Neuronal stem cell (in vitro differentiated cells): ENCODE results near the gene LPCAT1.

Experiments
- DNase-seq: peaks from one replicate; pipeline ENCODE4 v3.0.0-alpha.2; 2013; ENCODE audit warnings: low spot score
- H2AFZ ChIP-seq: one replicate; pipeline ENCODE4 v1.6.1; 2013; ENCODE audit warnings: mild to moderate bottlenecking, low read length, inconsistent platforms
- H2AK5ac ChIP-seq: 2 replicates; pipeline ENCODE4 v1.6.1; 2013; ENCODE audit warnings: low read depth, mild to moderate bottlenecking, inconsistent platforms, low read length, moderate library complexity, mixed read lengths
- H2BK120ac ChIP-seq: 2 replicates; pipeline ENCODE4 v1.6.1; 2013; ENCODE audit warnings: low read depth, mild to moderate bottlenecking, inconsistent platforms, low read length, moderate library complexity, mixed read lengths
- H2BK12ac ChIP-seq: one replicate; pipeline ENCODE4 v1.6.1; 2013; ENCODE audit warnings: low read length, inconsistent platforms
- H2BK15ac ChIP-seq: 2 replicates; pipeline ENCODE4 v1.6.1; 2013; ENCODE audit warnings: mild to moderate bottlenecking, low read length, inconsistent platforms, mixed read lengths
- H2BK5ac ChIP-seq: one replicate; pipeline ENCODE4 v1.6.1; 2013; ENCODE audit warnings: inconsistent platforms, mild to moderate bottlenecking, low read length, moderate library complexity
- H3K14ac ChIP-seq: one replicate; pipeline ENCODE4 v1.6.1; 2013; ENCODE audit warnings: low read length, inconsistent platforms
- H3K18ac ChIP-seq: 2 replicates; pipeline ENCODE4 v1.6.1; 2013; ENCODE audit warnings: low read length, inconsistent platforms
- H3K23ac ChIP-seq: 2 replicates; pipeline ENCODE4 v1.6.1; 2013; ENCODE audit warnings: low read depth, mild to moderate bottlenecking, mixed read lengths, low read length, inconsistent platforms; ENCODE audit not compliant: poor library complexity
- H3K27ac ChIP-seq: replicated peaks from 3 replicates; pipeline ENCODE4 v1.5.1; 2013; ENCODE audit warnings: low read length, inconsistent platforms
- H3K27me3 ChIP-seq, 3 experiments: 2 replicates each; pipeline ENCODE4 v1.6.1; 2013; ENCODE audit warnings: low read length in 3 of 3, mild to moderate bottlenecking in 2 of 3, inconsistent platforms in 1 of 3, low read depth in 1 of 3, mixed read lengths in 1 of 3, moderate library complexity in 1 of 3; ENCODE audit not compliant: control insufficient read depth in 3 of 3, insufficient read depth in 3 of 3
- H3K36me3 ChIP-seq, 2 donors: replicated peaks in 1 of 2; 2 replicates each; pipeline ENCODE4 v1.6.1; 2013; ENCODE audit warnings: low read length in 2 of 2; ENCODE audit not compliant: control insufficient read depth in 2 of 2, insufficient read depth in 2 of 2
- H3K4ac ChIP-seq: 2 replicates; pipeline ENCODE4 v1.6.1; 2013; ENCODE audit warnings: inconsistent platforms, mild to moderate bottlenecking, low read length, moderate library complexity
- H3K4me1 ChIP-seq, 2 donors: 1 replicate in 1 of 2; 2 replicates in 1 of 2; pipeline ENCODE4 v1.6.1; 2013; ENCODE audit warnings: low read length in 2 of 2, low read depth in 1 of 2; ENCODE audit not compliant: control insufficient read depth in 2 of 2, insufficient read depth in 1 of 2
- H3K4me2 ChIP-seq: one replicate; pipeline ENCODE4 v1.6.1; 2013; ENCODE audit warnings: mild to moderate bottlenecking, low read length, inconsistent platforms; ENCODE audit not compliant: insufficient read depth, poor library complexity, severe bottlenecking
- H3K4me3 ChIP-seq, 2 donors: 2 replicates each; pipeline ENCODE4 v1.5.1; 2013; ENCODE audit warnings: low read length in 2 of 2, mild to moderate bottlenecking in 2 of 2, inconsistent platforms in 1 of 2, moderate library complexity in 1 of 2
- H3K79me1 ChIP-seq: one replicate; pipeline ENCODE4 v1.6.1; 2013; ENCODE audit warnings: low read depth, mild to moderate bottlenecking, inconsistent platforms, low read length, moderate library complexity
- H3K9ac ChIP-seq: one replicate; pipeline ENCODE4 v1.6.1; 2013; ENCODE audit warnings: mild to moderate bottlenecking, low read depth, low read length, inconsistent platforms; ENCODE audit not compliant: poor library complexity
- H3K9me3 ChIP-seq, 2 donors: replicated peaks in 1 of 2; 2 replicates each; pipeline versions ENCODE3 to v1.6.1; 2013; ENCODE audit warnings: low read length in 2 of 2, mild to moderate bottlenecking in 2 of 2, inconsistent platforms in 1 of 2, low read depth in 1 of 2, mixed read lengths in 1 of 2, moderate library complexity in 1 of 2; ENCODE audit not compliant: control insufficient read depth in 2 of 2, insufficient read depth in 1 of 2
- H4K8ac ChIP-seq: one replicate; pipeline ENCODE4 v1.6.1; 2013; ENCODE audit warnings: low read depth, mild to moderate bottlenecking, inconsistent platforms, low read length, moderate library complexity
- H4K91ac ChIP-seq: one replicate; pipeline ENCODE4 v1.6.1; 2013; ENCODE audit warnings: low read length, low read depth, mild to moderate bottlenecking, inconsistent platforms; ENCODE audit not compliant: poor library complexity
- WGBS, 2 donors: extraction: QIAGEN DNeasy Blood & Tissue Kit; methylation state at CpG; one replicate each; pipeline ENCODE4 v1.1.7; 2013; ENCODE audit warnings: missing lambda C conversion rate in 2 of 2, mixed read lengths in 1 of 2; ENCODE audit not compliant: insufficient read length in 2 of 2, insufficient replicate concordance in 1 of 2; ENCODE audit errors: extremely low coverage in 2 of 2; 5-methylcytosine and 5-hydroxymethylcytosine counted together

Gene LPCAT1

DNA sequence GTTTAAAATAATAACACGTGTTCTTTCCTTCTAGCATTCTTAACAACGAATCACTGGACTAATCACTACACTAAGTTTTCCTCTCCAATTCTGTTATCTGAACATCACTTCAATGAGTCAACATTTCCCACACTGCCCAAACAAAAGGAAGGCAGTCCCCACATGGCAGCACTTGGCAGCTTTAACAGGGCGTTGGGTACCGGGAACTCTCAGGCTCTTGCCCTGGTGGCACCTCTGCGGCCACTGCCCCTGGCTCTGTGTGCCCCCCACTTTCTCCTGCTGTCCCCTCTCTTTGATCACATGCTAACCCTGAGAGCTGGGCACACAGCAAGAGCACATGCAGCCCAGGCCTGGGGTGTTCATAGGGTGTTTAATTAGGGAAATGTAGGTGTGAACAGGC is 94.3 kb downstream of the LPCAT1 start:
- no peak overlapping the region for H2BK5ac ChIP-seq
- H3K18ac ChIP-seq = no peak overlapping the region
- H3K14ac ChIP-seq = no peak overlapping the region
- H3K4ac ChIP-seq = no peak overlapping the region
- peaks cover 21 to 26% of the 10 kb centered on the region in 2 donors for H3K9me3 ChIP-seq
- H3K27ac ChIP-seq = no peak overlapping the region
- H2BK12ac ChIP-seq = no peak overlapping the region
- no peaks in the 10 kb centered on the region for H3K79me1 ChIP-seq
- no peak overlapping the region for H4K91ac ChIP-seq
- WGBS, 2 donors = no CpG with 5 or more reads among the region's 5 CpGs
- H2AFZ ChIP-seq = no peak overlapping the region
- no peak overlapping the region for H3K9ac ChIP-seq
- no peak overlapping the region for H3K4me2 ChIP-seq
- no peak overlapping the region for H2AK5ac ChIP-seq
- no peaks in the 10 kb centered on the region for H3K36me3 ChIP-seq
- H2BK120ac ChIP-seq = no peak overlapping the region
- H3K4me3 ChIP-seq = no peak overlapping the region
- H2BK15ac ChIP-seq = no peak overlapping the region
- no peak for DNase-seq
- no peak overlapping the region for H3K23ac ChIP-seq
- no peaks in the 10 kb centered on the region for H3K4me1 ChIP-seq
- H3K27me3 ChIP-seq = peaks cover 0 to 17% (median 0%) of the 10 kb centered on the region in 3 experiments
- no peak overlapping the region for H4K8ac ChIP-seq

DNA sequence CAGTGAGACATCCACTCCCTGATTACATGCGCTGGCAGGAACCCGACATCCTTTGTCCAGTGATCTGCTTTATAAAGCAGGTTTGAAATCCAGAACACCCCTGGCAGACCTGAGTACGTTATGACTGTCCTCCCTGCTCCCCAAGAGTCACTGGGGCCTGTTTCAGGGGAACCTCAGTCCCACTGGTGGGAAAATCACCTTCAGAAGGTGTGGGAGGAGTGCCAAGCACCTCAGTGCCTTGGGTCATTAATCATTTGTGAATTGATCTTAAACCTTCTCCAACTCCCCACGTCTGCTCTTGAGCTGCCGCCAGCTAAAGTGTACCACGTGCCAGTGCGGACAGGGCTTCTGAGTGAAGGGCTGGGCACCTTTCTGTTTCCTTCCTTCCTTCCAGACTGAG is 94.7 kb downstream of the LPCAT1 start:
- H3K4me2 ChIP-seq = no peak overlapping the region
- WGBS, 2 donors = no CpG with 5 or more reads among the region's 7 CpGs
- H2BK120ac ChIP-seq = no peak overlapping the region
- H3K23ac ChIP-seq = no peak overlapping the region
- H3K4ac ChIP-seq = no peak overlapping the region
- no peak overlapping the region for H3K18ac ChIP-seq
- no peak overlapping the region for H2AFZ ChIP-seq
- peaks cover 21 to 26% of the 10 kb centered on the region in 2 donors for H3K9me3 ChIP-seq
- no peak for DNase-seq
- no peak overlapping the region for H4K8ac ChIP-seq
- no peak overlapping the region for H2AK5ac ChIP-seq
- no peaks in the 10 kb centered on the region for H3K4me1 ChIP-seq
- H2BK5ac ChIP-seq = no peak overlapping the region
- peaks cover 0 to 20% (median 0%) of the 10 kb centered on the region in 3 experiments for H3K27me3 ChIP-seq
- H2BK12ac ChIP-seq = no peak overlapping the region
- no peak overlapping the region for H3K14ac ChIP-seq
- H3K9ac ChIP-seq = no peak overlapping the region
- no peak overlapping the region for H3K4me3 ChIP-seq
- H2BK15ac ChIP-seq = no peak overlapping the region
- H3K27ac ChIP-seq = no peak overlapping the region
- no peaks in the 10 kb centered on the region for H3K79me1 ChIP-seq
- no peak overlapping the region for H4K91ac ChIP-seq
- H3K36me3 ChIP-seq = no peaks in the 10 kb centered on the region

- Histone ChIP-seq H3K4me2 (no peak overlapping the region), H3K27me3 (peaks cover 0 to 20% (median 0%) of the 10 kb centered on the region in 3 experiments), H3K27ac (no peak overlapping the region), H3K79me1 (no peaks in the 10 kb centered on the region), H2BK15ac (no peak overlapping the region), H2BK5ac (no peak overlapping the region), H3K23ac (no peak overlapping the region), H3K4ac (no peak overlapping the region), H4K8ac (no peak overlapping the region), H2AFZ (no peak overlapping the region), H3K9me3 (peaks cover 15 to 18% of the 10 kb centered on the region in 2 donors), H3K9ac (no peak overlapping the region), H2BK120ac (no peak overlapping the region), H3K36me3 (no peaks in the 10 kb centered on the region), H2BK12ac (no peak overlapping the region), H2AK5ac (no peak overlapping the region), H4K91ac (no peak overlapping the region), H3K14ac (no peak overlapping the region), H3K18ac (no peak overlapping the region), H3K4me1 (no peaks in the 10 kb centered on the region), H3K4me3 (no peak overlapping the region)
- no CpG with 5 or more reads among the region's 1 CpG for WGBS, 2 donors
- DNase-seq = no peak
These were observed 95.7 kb downstream of the LPCAT1 start for GRCh38 chr5:1428107-1428506.

DNA sequence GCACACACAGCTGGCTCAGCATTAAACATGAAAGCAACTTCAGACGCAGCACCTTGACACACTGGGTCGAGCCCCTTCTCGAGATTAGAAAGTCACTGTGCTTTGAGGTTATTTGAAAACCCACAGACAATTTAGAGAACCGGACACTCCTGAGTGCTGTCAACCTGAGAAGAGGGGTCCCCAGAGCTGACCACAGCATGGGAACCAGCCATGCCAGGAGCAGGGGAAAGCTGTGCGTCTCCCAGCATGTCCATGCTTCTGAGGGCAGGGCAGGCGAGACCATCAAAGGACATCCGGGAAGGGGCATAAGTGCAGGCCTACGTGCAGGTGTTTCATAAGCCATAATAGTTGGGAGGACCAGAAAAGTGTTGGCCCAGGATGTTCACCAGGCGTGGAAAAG is 99.0 kb downstream of the LPCAT1 start:
- H3K9ac ChIP-seq = no peak overlapping the region
- no peak overlapping the region for H3K4ac ChIP-seq
- H3K27me3 ChIP-seq = peaks cover 0 to 8% (median 0%) of the 10 kb centered on the region in 3 experiments
- H4K91ac ChIP-seq = no peak overlapping the region
- no peaks in the 10 kb centered on the region for H3K79me1 ChIP-seq
- H2AK5ac ChIP-seq = no peak overlapping the region
- H2BK120ac ChIP-seq = peak overlapping the region; percentile 96
- no peak overlapping the region for H3K23ac ChIP-seq
- no peak overlapping the region for H3K4me3 ChIP-seq
- H3K18ac ChIP-seq = no peak overlapping the region
- no peak overlapping the region for H3K4me2 ChIP-seq
- no peaks in the 10 kb centered on the region for H3K36me3 ChIP-seq
- DNase-seq = no peak
- H2BK5ac ChIP-seq = no peak overlapping the region
- no peak overlapping the region for H2BK15ac ChIP-seq
- WGBS, 2 donors = no CpG with 5 or more reads among the region's 9 CpGs
- peaks cover 11 to 18% of the 10 kb centered on the region in 2 donors for H3K9me3 ChIP-seq
- no peak overlapping the region for H2AFZ ChIP-seq
- H4K8ac ChIP-seq = no peak overlapping the region
- no peak overlapping the region for H3K14ac ChIP-seq
- no peak overlapping the region for H3K27ac ChIP-seq
- no peaks in the 10 kb centered on the region for H3K4me1 ChIP-seq
- no peak overlapping the region for H2BK12ac ChIP-seq
